Kidney epithelial cell (primary cell): Measurements from ENCODE around the gene OR5K4. TPM values are rescaled to one million over a fixed set of nuclear protein-coding genes. Genes with fewer than 3 reads are reported as not detected.

Experiments
- DNase-seq: peaks from one replicate; pipeline ENCODE4 v3.0.0-alpha.2; 2010; ENCODE audit warnings: low read depth
- H3K27me3 ChIP-seq: 2 replicates; pipeline ENCODE4 v1.6.0; 2011; ENCODE audit warnings: low read length; ENCODE audit not compliant: control insufficient read depth, insufficient read depth
- H3K36me3 ChIP-seq: 2 replicates; pipeline ENCODE4 v1.5.1; 2011; ENCODE audit warnings: low read length; ENCODE audit not compliant: control insufficient read depth, insufficient read depth
- H3K4me3 ChIP-seq: 2 replicates; pipeline ENCODE4 v1.5.1; 2011; ENCODE audit warnings: low read depth, mild to moderate bottlenecking, control low read depth, low read length
- CTCF ChIP-seq: IDR thresholded peaks from 2 replicates; pipeline ENCODE4 v1.5.1; 2011; ENCODE audit warnings: mild to moderate bottlenecking, moderate library complexity, low read length, control low read depth, inconsistent platforms; ENCODE audit not compliant: insufficient read depth, poor library complexity, severe bottlenecking
- total RNA-seq: library from RNA; depleted of rRNA; stranded (reverse); fragments of >200 nt; gene quantifications from 2 replicates; pipeline ENCODE4 v1.2.3, GENCODE V29; 2015

OR5K4 gene
- total RNA-seq, 1 donor from 2014 or later, result not detected

GRCh38 chr3:98359993-98360675 lies 6.5 kb downstream of the OR5K4 start:
- TF ChIP-seq CTCF, result no peak
- no peak for DNase-seq
- Histone ChIP-seq H3K4me3 (no peak overlapping the region), H3K27me3 (no peaks in the 10 kb centered on the region), H3K36me3 (no peaks in the 10 kb centered on the region)

- H3K36me3 ChIP-seq, result no peaks in the 10 kb centered on the region
- no peak for TF ChIP-seq CTCF
- DNase-seq, result no peak
- H3K4me3 ChIP-seq, result no peak overlapping the region
- H3K27me3 ChIP-seq, result no peaks in the 10 kb centered on the region
These were observed 7.0 kb downstream of the OR5K4 start for GRCh38 chr3:98360681-98361080.

GRCh38 chr3:98361289-98361688 lies 7.6 kb downstream of the OR5K4 start:
- Histone ChIP-seq H3K36me3 (no peaks in the 10 kb centered on the region), H3K27me3 (no peaks in the 10 kb centered on the region), H3K4me3 (no peak overlapping the region)
- no peak for TF ChIP-seq CTCF
- no peak for DNase-seq

- H3K4me3 ChIP-seq, result no peak overlapping the region
- TF ChIP-seq CTCF, result no peak
- H3K27me3 ChIP-seq, result no peaks in the 10 kb centered on the region
- no peaks in the 10 kb centered on the region for H3K36me3 ChIP-seq
- DNase-seq, result no peak
These were observed 14.0 kb downstream of the OR5K4 start for GRCh38 chr3:98367464-98368246.

- no peak for DNase-seq
- no peaks in the 10 kb centered on the region for H3K27me3 ChIP-seq
These were observed 17.5 kb downstream of the OR5K4 start for GRCh38 chr3:98371186-98371585.

More at GRCh38 chr3:98371186-98371585, 17.5 kb downstream of the OR5K4 start:
- Histone ChIP-seq H3K36me3 (no peaks in the 10 kb centered on the region), H3K4me3 (no peak overlapping the region)
- no peak for TF ChIP-seq CTCF
